ENCODE measurements around the gene CBR4.
"Not testable (repeated sequence)": the region's sequence is repeated elsewhere in the genome, so short reads cannot be mapped to it uniquely, and the experiment has no call there.

The CBR4 gene

GRCh38 chr4:169042608-169043007 is 32.6 kb upstream of the CBR4 start:
- no peak overlapping the region for H3K4me3 ChIP-seq (ENCODE audit: low read length)
- TF ChIP-seq CTCF (conservative IDR thresholded peaks at IDR 0.05; ENCODE audit: low read length): no peak
- DNase-seq (ENCODE audit: low read depth): no peak

GRCh38 chr4:169040559-169041261 is 30.7 kb upstream of the CBR4 start:
- TF ChIP-seq CTCF (conservative IDR thresholded peaks at IDR 0.05; ENCODE audit: low read length): no peak
- H3K4me3 ChIP-seq (ENCODE audit: low read length): no peak overlapping the region
- no peak for DNase-seq (ENCODE audit: low read depth)

GRCh38 chr4:169039251-169039954 is 29.3 kb upstream of the CBR4 start:
- no peak for DNase-seq (ENCODE audit: low read depth)
- TF ChIP-seq CTCF (conservative IDR thresholded peaks at IDR 0.05; ENCODE audit: low read length): no peak
- no peak overlapping the region for H3K4me3 ChIP-seq (ENCODE audit: low read length)

- TF ChIP-seq CTCF (conservative IDR thresholded peaks at IDR 0.05; ENCODE audit: low read length): no peak
- DNase-seq (ENCODE audit: low read depth): no peak
- H3K4me3 ChIP-seq (ENCODE audit: low read length): no peak overlapping the region
Measured at GRCh38 chr4:169037506-169037905, 27.5 kb upstream of the CBR4 start.

GRCh38 chr4:169035871-169036620 is 26.0 kb upstream of the CBR4 start:
- H3K4me3 ChIP-seq (ENCODE audit: low read length); DNase-seq (ENCODE audit: low read depth): not testable (repeated sequence)

- DNase-seq (ENCODE audit: low read depth): no peak
- TF ChIP-seq CTCF (conservative IDR thresholded peaks at IDR 0.05; ENCODE audit: low read length): no peak
- no peak overlapping the region for H3K4me3 ChIP-seq (ENCODE audit: low read length)
Measured at GRCh38 chr4:169033660-169034059, 23.6 kb upstream of the CBR4 start.

- no peak for TF ChIP-seq CTCF (conservative IDR thresholded peaks at IDR 0.05; ENCODE audit: low read length)
- H3K4me3 ChIP-seq (ENCODE audit: low read length): no peak overlapping the region
- no peak for DNase-seq (ENCODE audit: low read depth)
Measured at GRCh38 chr4:169032883-169033645, 23.0 kb upstream of the CBR4 start.
